Gastrocnemius medialis (tissue), 4 donors: ENCODE results near the gene CASP6. TPM values are rescaled to one million over a fixed set of nuclear protein-coding genes. Genes with fewer than 3 reads are reported as not detected.
"Not testable (repeated sequence)": the region's sequence is repeated elsewhere in the genome, so short reads cannot be mapped to it uniquely, and the experiment has no call there.

ENCODE experiments used
- ATAC-seq, 2 donors: fragments of 150-250 bp; one replicate each; pipeline ENCODE4 v1.9.1; 2016
- DNase-seq, 2 donors: peaks; one replicate each; pipeline ENCODE4 v3.0.0-alpha.2; 2019
- H3K27ac ChIP-seq, 4 donors: fragments of 200-600 bp; sonication (generic); 1 replicate in 1 of 4; 2 replicates in 3 of 4; pipeline ENCODE4 v1.5.1; 2016 to 2018; ENCODE audit warnings: mild to moderate bottlenecking in 2 of 4, moderate library complexity in 1 of 4
- H3K27me3 ChIP-seq, 3 donors: fragments of 200-600 bp; sonication (generic) in 2 of 3; 1 replicate in 1 of 3; 2 replicates in 2 of 3; pipeline versions ENCODE4 v1.5.1 to v1.6.0; 2016 to 2019; ENCODE audit warnings: mild to moderate bottlenecking in 1 of 3, moderate library complexity in 1 of 3
- H3K36me3 ChIP-seq, 2 donors: fragments of 200-600 bp; sonication (generic) in 1 of 2; one replicate each; pipeline ENCODE4 v1.5.1; 2017 to 2018
- H3K4me1 ChIP-seq, 2 donors: fragments of 200-600 bp; sonication (generic) in 1 of 2; one replicate each; pipeline ENCODE4 v1.5.1; 2016 to 2017; ENCODE audit warnings: mild to moderate bottlenecking in 2 of 2
- H3K4me3 ChIP-seq, 4 donors: fragments of 200-600 bp; sonication (generic) in 3 of 4; 1 replicate in 1 of 4; 2 replicates in 3 of 4; pipeline ENCODE4 v1.5.1; 2016 to 2019; ENCODE audit warnings: mild to moderate bottlenecking in 2 of 4
- H3K9me3 ChIP-seq, 3 donors: fragments of 200-600 bp; sonication (generic) in 2 of 3; 1 replicate in 1 of 3; 2 replicates in 2 of 3; pipeline ENCODE4 v1.5.1; 2016 to 2019
- CTCF ChIP-seq, 5 experiments: fragments of 450-650 bp in 3 of 5; fragments of 200-600 bp in 2 of 5; sonication (generic) in 2 of 5; IDR thresholded peaks in 4 of 5; conservative IDR thresholded peaks in 1 of 5; 1 replicate in 4 of 5; 2 replicates in 1 of 5; pipeline ENCODE4 v1.5.1; 2016 to 2019; ENCODE audit warnings: antibody characterized with exemption in 5 of 5, mild to moderate bottlenecking in 3 of 5, moderate library complexity in 3 of 5
- POLR2A ChIP-seq, 2 donors: fragments of 450-650 bp; IDR thresholded peaks; one replicate each; pipeline ENCODE4 v1.6.1; 2017; ENCODE audit warnings: antibody characterized with exemption in 2 of 2, mild to moderate bottlenecking in 2 of 2, moderate library complexity in 2 of 2
- in situ Hi-C, 4 donors: fragments of 200-750 bp; cut with MboI; loops; one replicate each; pipeline versions ENCODE4 v1.15.0 to v1.8.0; 2017; ENCODE audit warnings: low sequenced_read_pairs in 4 of 4
- intact Hi-C: fragments of 100-400 bp; cut with DNase I; formaldehyde crosslinking; loops from one replicate; pipeline ENCODE4 v1.15.1; 2023; ENCODE audit warnings: low total_unique reads
- total RNA-seq, 4 donors: library from RNA; depleted of rRNA; stranded (reverse); fragments of >200 nt; gene quantifications; one replicate each; pipeline versions ENCODE4 v1.1.0 to v1.2.3, GENCODE V29; 2016

The CASP6 gene
- total RNA-seq, 4 donors from 2014 or later: 6.6 to 25.2 (median 9.0) TPM

GRCh38 chr4:109690690-109691410 is 12.4 kb downstream of the CASP6 start:
- Histone ChIP-seq H3K4me1 (no peaks in the 10 kb centered on the region), H3K27me3 (no peaks in the 10 kb centered on the region), H3K4me3 (no peak overlapping the region), H3K9me3 (no peaks in the 10 kb centered on the region), H3K36me3 (peaks cover 0 to 24% of the 10 kb centered on the region in 2 donors), H3K27ac (no peak overlapping the region)
- no peak for TF ChIP-seq POLR2A (IDR thresholded peaks at IDR 0.05)
- no peak for TF ChIP-seq CTCF (IDR thresholded peaks at IDR 0.05 in 4 of 5, conservative IDR thresholded peaks at IDR 0.05 in 1 of 5)
- ATAC-seq (no peak), DNase-seq (no peak)
- in situ Hi-C loops: no loop called here
- intact Hi-C loops: no loop called here

- H3K4me1 ChIP-seq: no peaks in the 10 kb centered on the region
- ATAC-seq (no peak), DNase-seq (no peak)
- in situ Hi-C loops: no loop called here
- H3K27ac ChIP-seq: no peak overlapping the region
- H3K27me3 ChIP-seq: no peaks in the 10 kb centered on the region
- intact Hi-C loops: no loop called here
- H3K4me3 ChIP-seq: no peak overlapping the region
- no peaks in the 10 kb centered on the region for H3K36me3 ChIP-seq
- H3K9me3 ChIP-seq: no peaks in the 10 kb centered on the region
- no peak for TF ChIP-seq POLR2A (IDR thresholded peaks at IDR 0.05)
- TF ChIP-seq CTCF (IDR thresholded peaks at IDR 0.05 in 4 of 5, conservative IDR thresholded peaks at IDR 0.05 in 1 of 5): no peak
These were observed 18.5 kb downstream of the CASP6 start for GRCh38 chr4:109684727-109685126.

GRCh38 chr4:109683621-109684253 is 19.5 kb downstream of the CASP6 start:
- DNase-seq: no peak

GRCh38 chr4:109682875-109683274 is 20.4 kb downstream of the CASP6 start:
- no peaks in the 10 kb centered on the region for H3K36me3 ChIP-seq
- ATAC-seq (no peak), DNase-seq (no peak)
- H3K27ac ChIP-seq: no peak overlapping the region
- no peaks in the 10 kb centered on the region for H3K27me3 ChIP-seq
- TF ChIP-seq CTCF (IDR thresholded peaks at IDR 0.05 in 4 of 5, conservative IDR thresholded peaks at IDR 0.05 in 1 of 5) (no peak), POLR2A (IDR thresholded peaks at IDR 0.05) (no peak)
- H3K9me3 ChIP-seq: no peaks in the 10 kb centered on the region
- intact Hi-C loops (no loop called here), in situ Hi-C loops (no loop called here)
- H3K4me3 ChIP-seq: no peak overlapping the region
- no peaks in the 10 kb centered on the region for H3K4me1 ChIP-seq

More at GRCh38 chr4:109683621-109684253, 19.5 kb downstream of the CASP6 start:
- H3K4me3 ChIP-seq: no peak overlapping the region
- intact Hi-C loops (no loop called here), in situ Hi-C loops (no loop called here)
- H3K36me3 ChIP-seq: no peaks in the 10 kb centered on the region
- TF ChIP-seq POLR2A (IDR thresholded peaks at IDR 0.05) (no peak), CTCF (IDR thresholded peaks at IDR 0.05 in 4 of 5, conservative IDR thresholded peaks at IDR 0.05 in 1 of 5) (no peak)
- no peak overlapping the region for H3K27ac ChIP-seq
- H3K4me1 ChIP-seq: no peaks in the 10 kb centered on the region
- no peak for ATAC-seq
- no peaks in the 10 kb centered on the region for H3K9me3 ChIP-seq
- H3K27me3 ChIP-seq: no peaks in the 10 kb centered on the region

GRCh38 chr4:109678925-109679324 is 24.3 kb downstream of the CASP6 start:
- H3K9me3 ChIP-seq, H3K27me3 ChIP-seq, DNase-seq, intact Hi-C loops, in situ Hi-C loops, H3K36me3 ChIP-seq, H3K4me1 ChIP-seq, H3K4me3 ChIP-seq, ATAC-seq, H3K27ac ChIP-seq: not testable (repeated sequence)

GRCh38 chr4:109678472-109678871 is 24.8 kb downstream of the CASP6 start:
- H3K9me3 ChIP-seq, DNase-seq, H3K27me3 ChIP-seq, H3K4me1 ChIP-seq, in situ Hi-C loops, H3K27ac ChIP-seq, ATAC-seq, H3K4me3 ChIP-seq, H3K36me3 ChIP-seq, intact Hi-C loops: not testable (repeated sequence)
